OCI-M2 (cell line): ENCODE results near the gene LAPTM5.
A peak's percentile ranks its signal among the peaks of the same experiment; 100 is the strongest.

Source experiments
- DNase-seq: peaks from one replicate; lab custom pipeline; 2025; ENCODE audit not compliant: unreplicated experiment; lab: John Stamatoyannopoulos, UW

The LAPTM5 gene

GRCh38 chr1:30719406-30720270 is 37.9 kb downstream of the LAPTM5 start:
- no peak for DNase-seq

GRCh38 chr1:30718636-30719405 is 38.8 kb downstream of the LAPTM5 start:
- DNase-seq: peak; percentile 71

DNA sequence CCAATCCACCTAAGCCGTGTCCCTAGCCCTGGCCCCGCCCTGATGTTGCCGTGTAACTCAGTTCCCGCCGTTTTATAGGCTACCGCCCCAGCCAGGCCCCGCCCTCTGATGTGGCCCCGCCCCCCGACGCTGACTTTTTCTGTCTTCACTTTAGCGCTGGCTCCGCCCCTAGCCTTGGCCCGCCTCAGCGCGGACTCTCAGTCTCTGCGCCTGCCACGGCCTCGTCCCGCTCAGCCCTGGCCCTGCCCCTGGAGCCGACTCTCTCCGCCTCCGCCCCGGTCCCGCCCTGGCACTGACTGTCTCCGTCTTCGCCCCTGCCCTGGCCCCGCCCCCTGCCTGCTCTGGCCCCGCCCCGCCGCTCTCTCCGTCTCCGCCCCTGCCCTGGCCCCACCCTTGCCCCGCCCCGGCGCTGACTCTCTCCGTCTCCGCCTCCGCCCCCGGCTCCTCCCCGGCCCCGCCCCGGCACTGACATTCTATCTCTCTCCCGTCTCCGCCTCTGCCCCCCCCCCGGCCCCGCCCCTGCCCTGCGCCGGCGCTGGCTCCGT is 39.4 kb downstream of the LAPTM5 start:
- peak; percentile 89 for DNase-seq

- DNase-seq: no peak
Observed at GRCh38 chr1:30716646-30717045, 40.9 kb downstream of the LAPTM5 start.

DNA sequence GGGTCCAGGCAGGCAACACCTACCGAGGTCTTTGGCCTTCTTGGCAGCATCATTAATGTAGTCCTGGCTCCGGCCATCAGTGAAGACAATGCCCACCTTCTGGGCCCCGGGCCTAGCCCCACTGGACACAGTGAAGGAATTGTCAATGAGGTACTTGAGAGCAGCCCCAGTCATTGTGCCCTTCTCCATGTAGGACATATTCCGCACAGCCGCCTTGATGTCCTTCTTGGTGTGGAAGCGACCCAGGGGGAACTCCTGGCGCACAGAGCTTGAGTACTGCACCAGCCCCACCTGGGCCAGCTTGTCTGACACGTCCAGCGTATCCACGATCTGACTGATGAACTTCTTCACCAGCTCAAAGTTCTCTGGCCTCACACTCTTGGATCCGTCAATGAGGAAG is 41.7 kb downstream of the LAPTM5 start:
- DNase-seq: no peak

GRCh38 chr1:30715216-30715615 is 42.4 kb downstream of the LAPTM5 start:
- no peak for DNase-seq

DNA sequence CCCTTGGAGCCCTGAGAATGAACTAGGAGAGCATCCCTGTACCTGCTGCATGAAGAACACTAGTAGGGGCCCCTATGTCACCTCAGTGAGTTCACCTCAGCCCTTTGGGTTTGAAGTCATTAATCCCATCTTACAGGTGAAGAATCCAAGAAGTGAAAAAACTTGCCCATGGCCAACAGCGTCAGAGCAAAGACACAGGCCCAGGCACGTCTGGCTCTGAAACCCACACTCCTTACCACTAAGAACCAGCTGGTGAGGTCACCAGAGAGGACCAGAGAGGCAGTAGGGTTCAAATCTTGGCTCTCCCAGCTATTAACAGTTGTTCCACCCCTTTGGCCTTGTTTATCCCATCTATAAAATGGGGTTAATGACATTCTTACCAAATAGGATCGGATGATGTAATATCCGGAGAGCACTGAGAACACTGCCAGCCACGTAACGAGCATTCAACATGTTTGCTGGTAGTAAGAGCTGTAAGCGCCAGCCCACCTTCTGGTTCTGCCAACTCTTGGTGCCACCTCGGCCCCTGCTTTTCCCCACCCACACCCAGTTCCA is 43.0 kb downstream of the LAPTM5 start:
- DNase-seq: no peak

- no peak for DNase-seq
Observed at GRCh38 chr1:30714025-30714424, 43.5 kb downstream of the LAPTM5 start.

- DNase-seq: no peak
Observed at GRCh38 chr1:30713311-30713710, 44.3 kb downstream of the LAPTM5 start.

DNA sequence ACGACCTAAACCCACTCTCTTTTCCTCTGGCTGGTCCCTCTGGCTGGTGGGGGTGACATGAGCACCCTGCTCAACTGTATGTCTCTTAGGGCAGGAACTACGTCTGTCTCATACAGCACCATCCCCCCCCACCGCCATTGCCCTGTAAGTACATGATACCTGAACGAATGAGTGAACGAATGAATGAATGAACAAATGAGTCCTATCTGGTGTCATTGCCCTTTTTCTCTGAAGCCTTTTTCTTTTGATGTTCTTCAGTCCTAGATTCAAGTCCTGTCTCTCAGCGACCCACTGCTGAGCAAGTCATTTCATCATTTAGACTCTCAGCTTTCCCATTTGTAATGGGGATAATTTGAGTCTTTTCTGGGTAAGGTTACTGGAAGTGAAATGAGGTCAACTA is 45.0 kb downstream of the LAPTM5 start:
- DNase-seq: no peak

DNA sequence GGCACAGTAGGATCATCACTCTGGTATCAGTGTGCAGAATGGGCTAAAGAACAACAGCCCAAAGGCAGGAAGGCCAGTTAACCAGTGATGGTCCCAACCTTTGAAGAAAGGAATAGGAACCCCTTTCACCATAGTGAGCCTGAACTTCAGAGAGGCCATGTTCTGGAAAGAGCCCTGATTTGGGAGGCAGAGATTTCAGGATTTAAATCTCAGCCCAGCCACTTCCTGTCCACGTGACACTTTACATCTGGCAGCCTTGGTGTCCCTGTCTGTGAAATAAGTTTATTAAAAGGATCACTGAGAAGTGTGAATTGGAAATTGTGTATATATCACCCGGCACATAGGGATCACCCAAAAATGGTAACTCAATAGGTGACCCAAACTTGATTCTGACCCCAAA is 47.2 kb downstream of the LAPTM5 start:
- DNase-seq: no peak

DNA sequence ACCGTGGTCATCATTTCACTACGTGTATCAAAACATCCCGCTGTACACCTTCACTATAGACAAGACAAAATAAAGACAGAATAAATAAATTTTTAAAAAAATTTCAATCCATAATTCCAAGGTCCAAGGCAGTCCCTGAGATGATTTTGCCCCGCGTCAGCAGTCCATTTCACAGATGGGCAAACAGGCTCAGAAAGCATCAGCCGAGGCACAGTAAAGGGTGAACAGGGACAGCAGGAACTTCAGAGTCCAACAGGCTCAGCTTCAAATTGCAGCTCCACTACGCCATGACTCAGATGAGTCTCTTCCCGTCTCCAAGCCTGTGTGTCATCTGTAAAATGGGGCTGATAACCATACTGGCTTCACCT is 49.2 kb downstream of the LAPTM5 start:
- DNase-seq: no peak

DNA sequence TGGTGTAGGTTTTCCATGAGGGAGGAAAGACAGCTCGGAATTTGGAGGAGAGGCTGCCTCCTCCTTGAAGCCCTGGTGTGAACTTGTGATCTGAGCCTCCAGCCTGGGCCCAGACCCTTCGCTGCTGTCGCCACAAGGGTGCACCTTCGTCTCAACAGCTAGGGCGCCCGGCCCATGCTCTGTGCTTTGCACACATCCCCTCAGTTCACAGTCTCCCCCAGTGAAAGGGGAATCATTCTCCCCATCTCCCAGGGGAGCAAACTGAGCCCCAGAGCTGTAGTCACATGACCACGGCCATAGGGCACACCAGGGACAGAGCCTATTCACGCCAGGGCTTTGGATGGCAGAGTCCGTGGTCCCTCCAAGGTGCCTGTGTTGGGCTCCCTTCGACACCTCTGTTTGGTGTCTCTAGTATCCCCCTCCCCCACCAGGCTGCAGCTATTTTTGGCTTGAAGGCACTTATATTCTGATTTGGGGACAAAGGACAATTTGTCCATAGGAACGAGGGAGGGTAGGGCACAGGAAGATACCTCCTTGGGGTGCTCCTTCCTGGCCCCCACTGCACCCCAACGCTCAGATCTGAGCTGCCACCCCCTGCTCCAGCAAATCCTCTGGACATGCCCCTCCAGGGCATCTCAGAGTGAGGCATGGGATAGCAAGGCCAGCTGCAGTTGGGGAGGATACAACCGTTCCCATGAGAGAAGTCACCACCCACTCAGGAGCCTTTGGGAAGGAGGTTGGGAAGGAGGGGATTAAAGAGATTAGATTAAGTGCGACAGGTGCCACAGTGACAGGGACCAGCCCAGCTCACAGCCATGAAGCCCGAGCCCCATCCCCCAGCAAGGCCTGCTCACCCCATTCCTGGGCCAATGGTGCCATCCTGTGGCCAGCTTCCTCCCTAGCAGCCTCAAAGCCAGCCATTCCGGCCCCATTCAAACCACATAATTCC is 49.9 kb downstream of the LAPTM5 start:
- peak; percentile 10 for DNase-seq

DNA sequence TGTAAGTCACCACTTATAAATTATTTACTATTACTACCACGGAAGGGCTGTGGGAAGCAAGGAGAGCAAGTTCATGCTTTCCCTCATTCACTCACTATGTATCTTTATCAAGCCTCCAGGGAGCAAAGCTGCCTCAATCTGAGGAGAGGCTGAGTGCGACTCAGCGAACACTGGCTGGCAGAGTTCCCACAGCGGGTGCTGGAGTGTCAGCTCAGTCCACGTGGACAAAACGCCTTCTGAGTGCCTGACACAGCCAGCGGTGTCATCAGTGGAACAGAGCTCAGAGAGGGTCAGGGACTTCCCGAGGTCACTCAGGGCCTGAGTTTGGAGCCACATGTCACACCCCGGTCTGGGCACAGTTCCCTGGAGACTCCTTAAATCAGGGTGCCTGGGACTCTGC is 51.0 kb downstream of the LAPTM5 start:
- no peak for DNase-seq

- DNase-seq: no peak
Observed at GRCh38 chr1:30705698-30706097, 51.9 kb downstream of the LAPTM5 start.

DNA sequence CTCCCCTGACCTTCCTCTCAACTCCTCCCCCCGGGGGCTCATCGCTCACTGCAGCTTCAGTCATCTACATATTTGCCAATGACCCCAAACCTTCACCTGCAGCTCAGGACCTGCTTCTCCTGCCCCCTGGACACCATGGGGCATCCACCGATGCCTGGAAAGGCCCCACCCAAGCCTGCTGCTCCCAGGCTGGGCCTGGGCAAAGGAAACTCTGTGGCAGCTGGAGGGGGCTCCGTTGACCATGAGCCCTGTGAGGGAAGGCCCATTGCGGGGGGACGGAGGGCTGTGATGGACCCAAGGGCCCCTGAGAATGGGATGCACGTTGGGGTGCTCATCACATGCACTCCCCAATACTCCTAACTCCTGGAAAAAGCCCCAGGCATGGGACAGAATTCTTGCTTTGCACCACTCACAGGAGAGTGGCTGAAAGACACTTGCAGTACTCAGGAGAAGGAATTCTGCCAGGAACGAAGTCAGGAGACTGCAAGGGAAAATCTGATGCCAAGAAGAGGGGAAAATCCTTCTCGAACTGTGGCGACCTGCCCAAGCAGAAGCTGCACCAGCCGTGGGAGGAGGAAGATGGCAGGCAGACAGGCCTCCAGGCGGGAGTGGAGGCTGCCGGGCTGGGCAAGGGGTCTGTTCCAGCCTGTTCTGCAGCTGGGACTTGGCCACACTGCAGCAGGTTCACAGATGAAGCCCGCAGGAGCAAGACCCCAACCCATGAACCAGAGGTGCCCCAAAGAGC is 52.6 kb downstream of the LAPTM5 start:
- no peak for DNase-seq

- DNase-seq: no peak
Observed at GRCh38 chr1:30704271-30704670, 53.3 kb downstream of the LAPTM5 start.

- no peak for DNase-seq
Observed at GRCh38 chr1:30702823-30703222, 54.8 kb downstream of the LAPTM5 start.

DNA sequence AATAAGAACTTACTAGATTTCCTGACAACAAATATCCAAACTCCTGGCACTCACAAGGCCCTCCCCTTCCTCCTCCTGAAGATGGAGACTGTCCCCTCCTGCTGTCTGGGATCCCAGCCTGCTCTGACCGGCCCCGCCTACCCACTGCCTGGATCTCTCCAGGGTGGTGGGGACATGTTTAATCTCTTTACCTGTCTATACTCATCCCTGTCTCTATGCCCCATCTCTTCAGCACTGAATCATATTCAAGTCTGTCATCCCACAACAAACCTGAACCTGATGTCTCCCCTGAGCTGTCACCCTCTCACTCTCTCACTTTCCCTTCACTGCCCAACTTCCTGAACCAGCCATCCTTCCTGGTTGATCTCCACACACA is 56.3 kb downstream of the LAPTM5 start:
- DNase-seq: no peak
